Uterus (tissue), 2 donors: ENCODE data around the gene PCP4L1.

Source experiments
- CTCF ChIP-seq, 4 experiments: fragments of 200-600 bp in 2 of 4; fragments of 450-650 bp in 2 of 4; sonication (generic) in 2 of 4; IDR thresholded peaks; one replicate each; pipeline ENCODE4 v1.5.1; 2016 to 2019; ENCODE audit warnings: antibody characterized with exemption in 4 of 4, mild to moderate bottlenecking in 2 of 4, moderate library complexity in 1 of 4
- POLR2A ChIP-seq, 2 donors: fragments of 450-650 bp; IDR thresholded peaks; one replicate each; pipeline ENCODE4 v1.6.1; 2016; ENCODE audit warnings: antibody characterized with exemption in 2 of 2, mild to moderate bottlenecking in 1 of 2, moderate library complexity in 1 of 2

GRCh38 chr1:161265305-161265704 lies 6.8 kb downstream of the PCP4L1 start:
- TF ChIP-seq POLR2A (IDR thresholded peaks at IDR 0.05) (no peak), CTCF (IDR thresholded peaks at IDR 0.05) (no peak)
